H1 (cell line): ENCODE measurements around the gene TBC1D30. TPM values are rescaled to one million over a fixed set of nuclear protein-coding genes. Genes with fewer than 3 reads are reported as not detected.

Experiments
- HDAC2 ChIP-seq, 2 experiments: fragments of 300-600 bp in 1 of 2; sonication (generic) in 1 of 2; IDR thresholded peaks; 2 replicates each; pipeline ENCODE4 v1.6.1; 2011 to 2012; ENCODE audit warnings: low read depth in 2 of 2, low read length in 2 of 2, mild to moderate bottlenecking in 2 of 2, moderate library complexity in 2 of 2, borderline replicate concordance in 1 of 2, inconsistent platforms in 1 of 2
- polyA plus RNA-seq, 7 experiments: library from polyadenylated mRNA; depleted of rRNA in 3 of 7; stranded (reverse) in 5 of 7; unstranded in 2 of 7; fragments of >200 nt in 5 of 7; fragments of 200-250 nt in 2 of 7; gene quantifications; 1 replicate in 5 of 7; 2 replicates in 1 of 7; 4 replicates in 1 of 7; pipeline versions ENCODE4 v1.2.1 to v1.2.3, GENCODE V29; 2011 to 2013; ENCODE audit warnings: missing spikeins in 2 of 7, mixed read lengths in 2 of 7
- total RNA-seq: library from RNA; stranded (reverse); fragmentation: NEBNext Ultra II Directional; extraction: Animal tissue kit (Norgen Biotek cat#: 25700); gene quantifications from 2 replicates; pipeline ENCODE4 v1.2.1, GENCODE V29; 2021

Gene TBC1D30
- total and polyA plus RNA-seq, 2 of the 8 experiments (the other 6 are each of a cell fraction or from before 2014, with no cell fraction given) = 2.8 to 5.5 TPM

DNA sequence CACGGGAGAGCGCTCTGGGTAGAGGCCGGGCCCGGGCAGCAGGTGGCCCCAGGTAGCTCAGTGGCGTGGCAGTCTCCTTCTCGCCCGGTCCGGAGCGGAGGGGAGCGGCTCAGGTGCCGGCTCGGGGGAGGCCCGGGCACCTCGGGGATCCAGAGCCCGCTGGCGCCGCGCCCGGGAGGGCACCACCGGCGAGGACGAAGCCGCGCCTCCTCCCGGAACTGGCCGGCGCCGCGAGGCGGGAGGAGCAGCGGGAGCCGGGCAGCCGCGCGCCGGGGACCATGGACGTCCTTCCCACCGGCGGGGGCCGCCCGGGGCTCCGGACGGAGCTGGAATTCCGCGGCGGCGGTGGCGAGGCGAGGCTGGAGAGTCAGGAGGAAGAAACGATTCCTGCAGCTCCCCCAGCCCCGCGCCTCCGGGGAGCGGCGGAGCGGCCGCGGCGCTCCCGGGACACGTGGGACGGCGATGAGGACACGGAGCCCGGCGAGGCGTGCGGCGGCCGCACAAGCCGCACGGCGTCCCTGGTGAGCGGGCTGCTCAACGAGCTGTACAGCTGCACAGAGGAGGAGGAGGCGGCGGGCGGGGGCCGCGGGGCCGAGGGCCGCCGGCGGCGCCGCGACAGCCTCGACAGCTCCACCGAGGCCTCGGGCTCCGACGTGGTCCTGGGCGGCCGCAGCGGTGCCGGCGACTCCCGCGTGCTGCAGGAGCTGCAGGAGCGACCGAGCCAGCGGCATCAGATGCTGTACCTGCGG is 43.7 kb upstream of the TBC1D30 start (continued):
- peak in 1 of 2 experiments; percentile 72; a peak in 1 of 4 replicates for TF ChIP-seq HDAC2 (IDR thresholded peaks at IDR 0.05; ENCODE audit: borderline replicate concordance in 1 of 2, low read depth in 2 of 2, low read length in 2 of 2)
